ENCODE data around the gene PIP5KL1.

PIP5KL1 gene

GRCh38 chr9:127944586-127945218, 14.1 kb upstream of the PIP5KL1 start:
- Mint-ChIP-seq H3K4me1 (peaks cover 81% of the 10 kb centered on the region), H3K27me3 (no peaks in the 10 kb centered on the region), H3K27ac (peak overlapping the region in 1 of 2 donors; percentile 54), H3K4me3 (no peak overlapping the region), H3K9me3 (no peaks in the 10 kb centered on the region)
- ATAC-seq (no peak), DNase-seq (no peak)

GRCh38 chr9:127943731-127944144, 13.2 kb upstream of the PIP5KL1 start:
- DNase-seq = peak; percentile 73 to 74
- peaks cover 75% of the 10 kb centered on the region for H3K4me1 Mint-ChIP-seq
- H3K27ac Mint-ChIP-seq = peak overlapping the region; percentile 83 to 92
- no peaks in the 10 kb centered on the region for H3K9me3 Mint-ChIP-seq
- H3K27me3 Mint-ChIP-seq = no peaks in the 10 kb centered on the region
- peak overlapping the region in 1 of 2 donors; percentile 38 for H3K4me3 Mint-ChIP-seq
- ATAC-seq = peak; percentile 82

DNA sequence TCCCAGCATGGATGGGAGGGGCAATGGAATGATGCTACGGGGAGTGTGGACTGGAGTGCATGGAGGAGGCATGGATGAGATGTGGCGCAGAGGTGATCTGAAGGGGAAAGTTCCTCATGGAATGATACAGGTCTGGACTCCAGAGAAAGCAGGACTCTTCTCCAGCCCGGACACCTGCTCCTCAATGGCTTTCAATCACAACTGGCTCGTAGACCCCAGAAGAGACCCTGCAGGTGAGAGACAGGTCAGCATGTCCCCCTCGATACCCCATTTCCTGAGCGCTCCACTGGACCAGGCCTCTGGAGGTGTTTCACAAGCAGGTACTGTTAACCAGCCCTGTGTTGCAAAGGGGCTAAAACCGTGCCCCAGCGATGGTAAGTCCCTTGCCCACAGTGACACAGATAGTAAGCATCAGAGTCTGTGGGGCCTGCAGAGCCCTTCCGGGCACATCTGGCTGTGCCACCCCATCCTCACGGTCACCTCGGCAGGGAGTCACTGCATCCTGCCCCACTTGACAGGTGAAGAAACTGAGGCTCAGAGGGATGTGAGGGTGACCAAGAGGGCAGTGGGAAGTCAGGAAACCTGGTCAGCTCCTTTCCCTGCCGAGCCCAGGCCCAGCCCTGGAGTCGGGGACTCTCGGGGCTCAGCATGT, 12.6 kb upstream of the PIP5KL1 start:
- H3K4me1 Mint-ChIP-seq = peaks cover 75% of the 10 kb centered on the region
- DNase-seq (no peak), ATAC-seq (peak; percentile 4)
- H3K9me3 Mint-ChIP-seq = no peaks in the 10 kb centered on the region
- H3K27me3 Mint-ChIP-seq = no peaks in the 10 kb centered on the region
- H3K27ac Mint-ChIP-seq = peak overlapping the region in 1 of 2 donors; percentile 92
- no peak overlapping the region for H3K4me3 Mint-ChIP-seq

DNA sequence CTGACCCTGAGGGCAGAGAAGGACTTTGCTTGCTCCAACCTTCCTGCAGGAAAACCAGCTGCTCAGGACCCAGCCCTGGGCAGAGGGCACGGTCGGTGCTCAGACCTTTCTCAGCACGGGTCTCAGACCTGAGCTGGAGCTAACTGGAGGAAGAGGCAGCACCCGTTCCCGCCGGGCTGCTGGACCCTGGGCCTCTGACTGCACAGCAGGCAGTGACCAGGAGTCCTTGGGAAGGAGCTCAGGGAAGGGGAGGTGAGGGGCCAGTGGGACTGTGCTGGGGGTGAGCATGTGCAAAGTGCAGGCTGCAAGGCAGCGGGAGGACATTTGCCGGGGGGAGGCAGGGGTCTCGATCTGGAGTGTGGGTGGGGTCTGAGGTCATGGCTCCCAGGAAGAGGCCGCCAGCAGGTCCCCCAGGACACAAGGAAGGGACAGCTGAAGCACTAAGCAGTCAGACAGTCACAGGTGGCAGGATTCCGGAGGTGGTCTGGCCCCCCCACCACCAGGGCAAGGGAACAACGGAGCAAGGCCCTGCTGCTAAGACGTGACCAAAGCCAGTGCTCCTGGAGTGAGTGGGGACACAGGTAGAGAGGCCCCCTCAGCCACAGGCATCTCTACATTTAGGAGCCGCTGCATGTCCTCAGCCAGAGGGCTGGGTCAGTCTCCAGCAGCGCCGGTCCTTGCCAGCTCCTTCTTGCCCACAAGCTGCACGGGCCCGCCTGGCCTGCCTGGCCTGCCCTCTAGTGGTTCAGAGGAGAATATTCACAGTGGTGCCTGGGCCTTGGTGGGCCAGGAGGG, 11.8 kb upstream of the PIP5KL1 start:
- Mint-ChIP-seq H3K4me3 (no peak overlapping the region), H3K4me1 (peaks cover 75% of the 10 kb centered on the region), H3K9me3 (no peaks in the 10 kb centered on the region), H3K27ac (peak overlapping the region in 1 of 2 donors; percentile 65), H3K27me3 (no peaks in the 10 kb centered on the region)
- ATAC-seq = peak; percentile 47
- peak; percentile 57 to 65 for DNase-seq

GRCh38 chr9:127941961-127942215, 11.3 kb upstream of the PIP5KL1 start:
- no peak overlapping the region for H3K4me3 Mint-ChIP-seq
- no peaks in the 10 kb centered on the region for H3K27me3 Mint-ChIP-seq
- no peak overlapping the region for H3K27ac Mint-ChIP-seq
- no peak for ATAC-seq
- peaks cover 75% of the 10 kb centered on the region for H3K4me1 Mint-ChIP-seq
- no peak for DNase-seq
- no peaks in the 10 kb centered on the region for H3K9me3 Mint-ChIP-seq

- no peak overlapping the region for H3K4me3 Mint-ChIP-seq
- ATAC-seq (no peak), DNase-seq (no peak)
- peaks cover 75% of the 10 kb centered on the region for H3K4me1 Mint-ChIP-seq
- no peaks in the 10 kb centered on the region for H3K27me3 Mint-ChIP-seq
- peak overlapping the region in 1 of 2 donors; percentile 6 for H3K27ac Mint-ChIP-seq
- H3K9me3 Mint-ChIP-seq = no peaks in the 10 kb centered on the region
These were observed 10.7 kb upstream of the PIP5KL1 start for GRCh38 chr9:127941062-127941960.

GRCh38 chr9:127940593-127940992, 10.0 kb upstream of the PIP5KL1 start:
- no peak overlapping the region for H3K27ac Mint-ChIP-seq
- H3K4me1 Mint-ChIP-seq = peaks cover 75% of the 10 kb centered on the region
- no peak for ATAC-seq
- no peak overlapping the region for H3K4me3 Mint-ChIP-seq
- H3K9me3 Mint-ChIP-seq = no peaks in the 10 kb centered on the region
- no peak for DNase-seq
- no peaks in the 10 kb centered on the region for H3K27me3 Mint-ChIP-seq

- no peaks in the 10 kb centered on the region for H3K9me3 Mint-ChIP-seq
- peak overlapping the region; percentile 54 to 62 for H3K4me3 Mint-ChIP-seq
- peaks cover 75% of the 10 kb centered on the region for H3K4me1 Mint-ChIP-seq
- H3K27ac Mint-ChIP-seq = peak overlapping the region in 1 of 2 donors; percentile 91
- DNase-seq (no peak), ATAC-seq (no peak)
- H3K27me3 Mint-ChIP-seq = no peaks in the 10 kb centered on the region
These were observed 7.7 kb upstream of the PIP5KL1 start for GRCh38 chr9:127938298-127938690.

DNA sequence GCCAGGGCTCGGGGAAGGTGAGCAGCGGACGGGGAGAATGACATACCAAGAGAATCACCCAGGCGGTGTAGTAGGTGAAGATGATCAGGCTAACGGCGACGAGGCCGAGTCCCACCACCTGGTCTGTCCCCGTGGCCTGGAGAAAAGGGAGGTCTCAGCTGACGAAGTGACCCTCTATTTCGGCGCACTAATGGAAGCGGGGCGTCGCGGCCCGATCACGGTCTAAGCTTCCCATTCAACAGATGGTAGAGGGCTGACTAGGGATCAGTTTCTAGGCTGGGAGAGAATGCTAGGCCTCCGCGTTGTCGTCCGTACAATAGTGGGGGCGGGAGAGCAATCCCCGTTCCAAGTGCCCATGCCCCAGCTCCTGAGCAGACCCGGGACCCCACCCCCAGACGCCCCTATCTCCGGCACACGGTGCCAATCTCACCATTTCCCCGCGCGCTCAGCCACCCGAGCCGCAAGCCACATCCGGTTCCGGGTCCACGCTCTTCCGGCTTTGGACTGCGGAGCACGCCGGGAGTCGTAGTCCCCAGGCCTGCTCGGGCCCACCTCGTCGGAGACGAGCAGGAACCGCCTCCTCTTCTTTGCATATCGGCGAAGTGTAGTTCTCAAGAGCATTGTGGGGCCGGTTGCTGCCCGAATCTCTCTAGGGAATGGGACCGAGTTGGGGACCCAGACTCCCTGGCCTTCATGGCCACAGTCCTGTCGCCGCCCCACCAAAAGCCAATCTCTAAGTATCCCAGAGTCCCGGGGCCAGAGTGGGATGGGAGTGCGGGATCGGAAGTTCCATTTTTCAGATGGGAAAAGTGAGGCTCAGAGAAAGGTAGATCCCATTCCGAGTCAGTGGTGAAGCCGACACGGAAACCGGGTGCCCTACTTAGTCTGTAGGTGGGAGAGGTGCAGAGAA, 7.1 kb upstream of the PIP5KL1 start, which contains the start of gene DPM2:
Gene DPM2, minus strand, starts transcription at position 467 of the 910 bp plus-strand sequence. Its CDS starts 34 bp downstream, at position 433.
- H3K4me1 Mint-ChIP-seq = peaks cover 74% of the 10 kb centered on the region
- DNase-seq (peak; percentile 81 to 88), ATAC-seq (peak; percentile 96)
- H3K9me3 Mint-ChIP-seq = no peaks in the 10 kb centered on the region
- H3K27me3 Mint-ChIP-seq = no peaks in the 10 kb centered on the region
- peak within 1 kb of the TSS; percentile 94 to 97 for H3K27ac Mint-ChIP-seq
- H3K4me3 Mint-ChIP-seq = peak within 1 kb of the TSS; percentile 89 to 93

- Mint-ChIP-seq H3K9me3 (no peaks in the 10 kb centered on the region), H3K27me3 (no peaks in the 10 kb centered on the region), H3K27ac (peak overlapping the region; percentile 94 to 97), H3K4me1 (peaks cover 68% of the 10 kb centered on the region), H3K4me3 (peak overlapping the region; percentile 89 to 93)
- no peak for DNase-seq
- no peak for ATAC-seq
These were observed 6.4 kb upstream of the PIP5KL1 start for GRCh38 chr9:127937056-127937387.

- peak overlapping the region; percentile 63 to 97 for H3K27ac Mint-ChIP-seq
- H3K4me3 Mint-ChIP-seq = peak overlapping the region; percentile 89 to 93
- no peaks in the 10 kb centered on the region for H3K27me3 Mint-ChIP-seq
- DNase-seq = no peak
- peaks cover 66% of the 10 kb centered on the region for H3K4me1 Mint-ChIP-seq
- ATAC-seq = no peak
- H3K9me3 Mint-ChIP-seq = no peaks in the 10 kb centered on the region
These were observed 5.8 kb upstream of the PIP5KL1 start for GRCh38 chr9:127936347-127936852.

DNA sequence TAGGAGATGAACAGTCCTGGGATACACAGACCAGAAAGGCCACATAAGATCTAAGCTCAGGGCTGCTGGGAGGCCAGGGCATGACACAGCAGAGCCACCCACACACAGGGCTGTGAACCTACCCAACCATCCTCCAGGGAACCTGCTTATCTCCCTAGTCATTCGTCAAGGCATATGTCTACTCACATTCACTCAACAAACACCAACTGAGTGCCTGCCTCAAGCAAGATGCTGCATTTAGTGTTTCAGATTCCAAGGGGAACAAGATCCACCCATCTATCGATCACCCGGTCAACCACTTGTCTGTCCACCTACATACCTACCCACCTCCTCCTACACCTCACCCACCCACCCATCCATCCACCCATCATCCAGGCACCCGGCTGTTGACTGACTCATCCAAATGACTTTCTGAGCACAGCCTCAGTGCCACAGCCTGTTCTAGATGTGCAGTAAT, 5.2 kb upstream of the PIP5KL1 start:
- Mint-ChIP-seq H3K27ac (peak overlapping the region; percentile 4 to 63), H3K9me3 (no peaks in the 10 kb centered on the region), H3K27me3 (no peaks in the 10 kb centered on the region), H3K4me1 (peaks cover 72% of the 10 kb centered on the region), H3K4me3 (peak overlapping the region; percentile 89 to 93)
- DNase-seq (no peak), ATAC-seq (no peak)

GRCh38 chr9:127934986-127935385, 4.4 kb upstream of the PIP5KL1 start:
- no peaks in the 10 kb centered on the region for H3K27me3 Mint-ChIP-seq
- peaks cover 77% of the 10 kb centered on the region for H3K4me1 Mint-ChIP-seq
- peak overlapping the region in 1 of 2 donors; percentile 97 for H3K27ac Mint-ChIP-seq
- H3K9me3 Mint-ChIP-seq = no peaks in the 10 kb centered on the region
- ATAC-seq (no peak), DNase-seq (no peak)
- peak overlapping the region; percentile 28 to 93 for H3K4me3 Mint-ChIP-seq

DNA sequence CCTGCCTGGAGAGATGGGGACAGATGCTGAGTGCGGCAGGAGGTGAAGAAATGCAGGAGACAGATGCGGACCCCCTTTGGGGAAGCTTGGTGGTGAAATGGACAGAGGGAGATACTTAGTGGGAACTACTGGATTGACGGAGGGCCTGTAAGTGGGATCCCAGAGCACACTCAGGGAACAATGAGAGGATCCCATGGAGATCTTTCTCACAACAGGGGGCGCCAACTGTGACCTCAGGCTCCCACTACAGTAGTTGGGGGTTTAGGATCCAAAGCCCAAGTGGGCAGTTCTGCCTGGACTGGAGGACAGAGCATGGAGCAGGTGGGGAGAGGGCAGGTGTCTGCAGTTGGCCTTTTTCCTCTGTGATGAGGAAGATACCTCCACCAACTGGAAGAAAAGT, 3.7 kb upstream of the PIP5KL1 start:
- Mint-ChIP-seq H3K4me1 (peaks cover 85% of the 10 kb centered on the region), H3K4me3 (peak overlapping the region in 1 of 2 donors; percentile 62), H3K9me3 (no peaks in the 10 kb centered on the region), H3K27me3 (peaks cover 6% of the 10 kb centered on the region), H3K27ac (peak overlapping the region; percentile 38 to 97)
- ATAC-seq = no peak
- DNase-seq = no peak

Measured in stimulated activated naive CD8-positive, alpha-beta T cell treated with anti-CD3 and anti-CD28 coated beads, Interleukin-15, amount 100 ng/mL, for 72 hours (primary cell).